Stimulated activated CD8-positive, alpha-beta memory T cell treated with anti-CD3 and anti-CD28 coated beads, Interleukin-12 subunit alpha, Interleukin-12 subunit beta, amount 100 ng/mL, for 1 hour (primary cell): ENCODE data around the gene IQCH.
"Not testable (repeated sequence)": the region's sequence is repeated elsewhere in the genome, so short reads cannot be mapped to it uniquely, and the experiment has no call there.

Experiments
- DNase-seq: peaks from one replicate; pipeline ENCODE4 v3.0.0-alpha.2; 2020; ENCODE audit warnings: low read depth

IQCH gene

DNA sequence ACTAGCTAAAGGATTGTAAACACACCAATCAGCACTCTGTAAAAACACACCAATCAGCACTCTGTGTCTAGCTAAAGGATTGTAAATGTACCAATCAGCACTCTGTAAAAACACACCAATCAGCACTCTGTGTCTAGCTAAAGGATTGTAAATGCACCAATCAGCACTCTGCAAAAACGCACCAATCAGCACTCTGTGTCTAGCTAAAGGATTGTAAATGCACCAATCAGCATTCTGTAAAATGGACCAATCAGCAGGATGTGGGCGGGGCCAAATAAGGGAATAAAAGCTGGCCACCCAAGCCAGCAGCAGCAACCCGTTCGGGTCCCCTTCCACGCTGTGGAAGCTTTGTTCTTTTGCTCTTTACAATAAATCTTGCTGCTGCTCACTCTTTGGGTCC, 8.0 kb upstream of the IQCH start:
- DNase-seq: not testable (repeated sequence)

DNA sequence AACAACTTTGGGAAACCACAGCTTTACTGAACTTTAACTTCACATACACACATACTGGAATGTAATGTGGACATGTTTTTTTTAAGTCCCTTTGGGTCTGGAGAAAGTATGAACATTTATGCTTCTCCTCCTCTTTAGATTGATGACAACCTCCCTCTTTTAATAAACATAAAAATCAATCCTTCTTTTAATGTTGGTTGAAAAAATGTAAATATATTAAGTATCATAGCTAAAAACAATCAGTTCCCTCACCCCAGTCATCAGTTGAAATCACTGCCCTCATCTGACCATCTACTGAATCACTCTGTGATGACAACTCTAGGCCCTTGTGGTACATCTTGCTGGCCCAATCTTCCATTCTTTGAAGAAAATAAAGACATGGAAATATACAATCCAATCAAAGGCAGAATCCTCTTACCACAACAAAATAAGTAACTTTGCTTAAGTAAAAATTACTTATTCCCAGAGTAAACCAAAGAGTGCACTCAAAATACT, 6.5 kb upstream of the IQCH start:
- DNase-seq: no peak

DNA sequence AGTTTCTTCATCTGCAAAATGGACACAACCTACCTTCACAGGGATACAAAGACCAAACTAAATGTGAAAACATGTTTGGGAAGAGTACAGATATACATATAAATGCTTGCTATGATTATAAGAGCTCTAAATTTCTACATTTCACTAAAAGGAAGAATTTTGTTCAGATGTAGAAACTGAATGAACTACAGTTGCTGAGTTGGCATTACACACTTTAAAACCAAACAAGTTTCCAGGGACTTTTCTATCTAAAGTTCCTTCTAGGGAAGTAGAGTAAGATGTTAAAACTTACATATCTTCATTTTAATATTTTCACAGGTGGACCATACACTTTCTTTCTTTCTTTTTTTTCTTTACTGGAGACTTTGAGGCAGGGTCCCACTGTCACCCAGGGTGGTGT, 4.8 kb upstream of the IQCH start:
- DNase-seq: no peak

- DNase-seq: no peak
Measured at GRCh38 chr15:67251318-67251717, 3.3 kb upstream of the IQCH start.

DNA sequence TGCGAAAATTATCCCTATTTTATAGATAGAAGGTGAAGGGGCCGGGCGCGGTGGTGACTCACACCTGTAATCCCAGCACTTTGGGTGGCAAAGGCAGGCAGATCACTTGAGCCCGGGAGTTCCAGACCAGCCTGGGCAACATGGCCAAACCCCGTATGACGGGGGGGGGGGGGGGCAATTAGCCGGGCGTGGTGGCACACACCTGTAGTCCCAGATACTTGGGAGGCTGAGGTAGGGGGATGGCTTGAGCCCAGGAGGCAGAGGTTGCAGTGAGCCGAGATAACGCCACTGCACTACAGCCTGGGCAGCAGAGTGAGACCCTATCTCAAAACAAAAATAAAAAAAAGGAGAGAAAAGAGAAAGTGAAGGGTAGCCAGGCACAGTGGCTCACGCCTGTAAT, 1.5 kb upstream of the IQCH start:
- DNase-seq: no peak

GRCh38 chr15:67253549-67254237, 893 bp upstream of the IQCH start:
- no peak for DNase-seq

- DNase-seq: no peak
Measured at GRCh38 chr15:67256051-67256450, 1.5 kb downstream of the IQCH start.

DNA sequence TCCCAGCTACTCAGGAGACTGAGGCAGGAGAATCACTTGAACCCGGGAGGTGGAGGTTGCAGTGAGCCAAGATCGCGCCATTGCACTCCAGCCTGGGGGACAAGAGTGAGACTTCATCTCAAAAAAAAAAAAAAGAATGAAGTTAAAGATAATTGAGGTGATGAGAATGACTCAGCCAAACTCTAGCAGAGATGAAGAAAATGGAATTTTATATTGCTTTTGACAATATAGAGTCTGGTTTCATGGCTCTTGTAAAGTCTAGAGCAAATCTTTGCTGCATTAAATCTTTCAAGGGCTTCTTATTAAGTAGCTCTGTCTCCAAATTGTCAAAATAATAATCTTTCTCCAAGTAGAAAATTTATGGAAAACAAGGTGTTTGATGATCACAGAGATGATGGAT, 3.8 kb downstream of the IQCH start:
- DNase-seq: not testable (repeated sequence)

DNA sequence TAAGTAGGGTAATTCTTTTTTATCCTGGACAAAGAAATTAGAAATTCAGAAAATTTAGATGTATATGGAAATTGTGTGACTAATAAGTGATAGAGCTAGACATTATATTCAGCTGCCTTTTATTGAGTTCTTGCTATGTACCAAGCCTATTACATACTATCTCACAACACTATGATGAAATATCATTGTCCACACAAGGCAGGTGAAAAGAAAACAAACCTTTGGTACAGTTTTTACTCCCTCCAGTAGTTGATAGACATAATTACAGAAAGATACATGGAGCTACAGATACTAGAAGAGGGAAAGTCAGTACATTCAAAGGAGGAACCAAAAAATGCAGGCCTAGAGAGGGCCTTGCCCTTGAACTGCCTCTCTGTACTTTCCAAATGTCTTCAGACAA, 4.8 kb downstream of the IQCH start:
- no peak for DNase-seq

- DNase-seq: no peak
Measured at GRCh38 chr15:67259806-67260205, 5.2 kb downstream of the IQCH start.

- DNase-seq: no peak
Measured at GRCh38 chr15:67266870-67267269, 12.3 kb downstream of the IQCH start.

GRCh38 chr15:67267440-67267839, 12.9 kb downstream of the IQCH start:
- no peak for DNase-seq

GRCh38 chr15:67267951-67268941, 13.7 kb downstream of the IQCH start:
- no peak for DNase-seq

- DNase-seq: no peak
Measured at GRCh38 chr15:67274236-67274635, 19.6 kb downstream of the IQCH start.

- no peak for DNase-seq
Measured at GRCh38 chr15:67276666-67277065, 22.1 kb downstream of the IQCH start.

GRCh38 chr15:67280217-67280616, 25.6 kb downstream of the IQCH start:
- no peak for DNase-seq

DNA sequence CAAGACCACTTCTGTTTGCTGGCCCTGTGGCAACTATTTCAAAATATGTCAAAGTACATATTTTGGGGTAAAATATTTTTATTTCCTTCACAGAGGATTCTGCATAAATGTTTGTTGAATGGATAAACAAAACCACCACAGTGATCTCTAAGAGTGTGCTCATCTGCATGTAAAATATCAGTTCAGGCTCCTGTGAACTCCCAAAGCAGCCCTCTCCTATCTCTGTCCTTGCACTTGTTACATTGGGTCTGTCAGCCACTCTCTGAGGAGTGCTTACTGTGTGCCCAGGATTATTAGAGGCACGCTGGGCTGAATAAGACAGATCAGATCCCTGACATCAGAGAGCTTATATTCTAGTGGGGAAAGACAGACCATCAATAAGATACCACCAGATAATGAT, 27.1 kb downstream of the IQCH start:
- no peak for DNase-seq

GRCh38 chr15:67285625-67286024, 31.0 kb downstream of the IQCH start:
- not testable (repeated sequence) for DNase-seq

- not testable (repeated sequence) for DNase-seq
Measured at GRCh38 chr15:67286400-67286799, 31.8 kb downstream of the IQCH start.

DNA sequence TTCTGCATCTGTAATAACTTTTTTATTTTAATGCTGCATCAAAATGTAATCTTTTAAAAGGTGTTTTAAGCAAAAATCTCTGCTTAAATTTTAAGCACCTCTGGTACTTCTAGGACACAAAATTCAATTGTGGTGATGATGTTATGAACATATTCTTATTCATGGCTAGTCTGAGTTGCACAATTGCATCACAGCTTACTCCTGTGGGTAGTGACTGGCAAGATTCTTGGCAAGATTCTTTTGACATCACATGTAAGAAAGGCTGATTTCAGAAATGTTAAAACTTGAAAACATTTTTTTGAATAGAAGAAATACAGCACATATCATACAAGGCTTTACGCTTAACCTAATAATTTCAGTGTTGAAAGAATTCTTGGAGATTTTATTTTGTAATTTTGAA, 35.7 kb downstream of the IQCH start:
- DNase-seq: no peak

DNA sequence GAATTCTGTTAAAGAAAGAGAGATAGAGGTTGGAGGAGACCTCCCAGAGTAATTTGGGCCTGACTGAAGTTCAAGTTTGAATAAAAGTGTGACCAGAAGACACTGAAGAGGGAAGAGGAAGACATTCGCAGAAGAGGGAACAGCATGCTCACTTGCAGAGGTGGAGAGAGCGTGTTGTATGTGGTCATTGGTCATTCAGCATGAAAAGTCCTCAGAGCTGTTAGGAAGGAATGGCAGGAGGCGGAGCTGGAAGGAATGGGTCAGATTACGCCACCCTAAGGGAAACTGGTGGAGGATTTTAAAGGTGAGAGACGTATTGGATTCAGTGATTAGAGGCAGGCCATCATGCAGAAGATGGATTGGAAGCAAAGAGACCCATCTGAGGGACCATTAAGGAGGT, 41.6 kb downstream of the IQCH start:
- DNase-seq: no peak

DNA sequence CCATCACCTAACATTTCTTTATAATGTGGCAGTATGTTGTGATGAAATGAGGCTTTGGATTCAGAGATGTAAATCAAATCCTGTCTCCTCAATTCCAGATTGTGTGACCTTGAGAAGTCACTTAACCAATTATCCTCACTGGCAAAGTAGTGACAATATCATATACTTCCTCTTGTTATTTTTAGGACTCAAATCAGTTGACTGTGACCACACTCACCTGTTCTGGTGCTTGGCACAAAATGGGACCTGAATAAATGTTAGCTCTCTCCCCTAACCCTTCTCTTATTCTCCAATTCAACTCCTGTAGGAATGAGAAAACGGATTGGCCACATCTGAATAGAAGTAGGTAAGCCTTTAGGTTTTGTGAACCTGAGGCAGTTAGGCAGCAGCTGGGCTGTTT, 42.1 kb downstream of the IQCH start:
- no peak for DNase-seq
